ENCODE results near the gene ARMC7. TPM values are rescaled to one million over a fixed set of nuclear protein-coding genes. Genes with fewer than 3 reads are reported as not detected.

The ARMC7 gene
- total RNA-seq, 1 experiment from 2014 or later: 43.2 TPM

- DNase-seq (ENCODE audit: low read depth, low spot score): no peak
- peaks cover 15 to 46% of the 10 kb centered on the region in 2 experiments for H3K4me1 ChIP-seq (ENCODE audit: control insufficient read depth in 1 of 2, insufficient read depth in 2 of 2, low read length in 2 of 2)
- TSS peak; percentile 34 for BruUV-seq (replicated peaks)
- peaks cover 46% of the 10 kb centered on the region for H3K79me2 ChIP-seq (ENCODE audit: insufficient read depth, low read length)
- no peaks in the 10 kb centered on the region for H3K27me3 ChIP-seq (ENCODE audit: insufficient read depth, low read length)
- ChIA-PET RAD21 (ENCODE audit: low non-redundant PET in 1 of 2, low total read pairs in 2 of 2, uncharacterized antibody in 2 of 2, unreplicated experiment in 2 of 2) (interaction anchor here (0.6 to 1.0 kb wide), 6 partner anchors 20 to 122 kb away, joined by 3 to 9 read pairs (median 4); partner anchors contain the start of gene SLC16A5 (in 1 of the 2)), POLR2A (interaction anchor here (0.6 to 1.7 kb wide), 14 partner anchors 9 to 237 kb away, joined by 3 to 13 read pairs (median 5); partner anchors contain the start of genes FDXR, NT5C, NUP85 and SLC16A5), CTCF (interaction anchor here (0.8 to 2.9 kb wide), 13 partner anchors 21 to 302 kb away, joined by 3 to 14 read pairs (median 5); partner anchors contain the start of gene NT5C)
- peaks cover 0 to 17% of the 10 kb centered on the region in 2 experiments; a peak in 3 of 4 replicates for H3K36me3 ChIP-seq (ENCODE audit: control insufficient read depth in 1 of 2, insufficient read depth in 2 of 2, low read length in 2 of 2)
- peak; percentile 18 for ATAC-seq
- no peaks in the 10 kb centered on the region for H3K9me3 ChIP-seq (ENCODE audit: control insufficient read depth in 1 of 2, insufficient read depth in 1 of 2, low read depth in 1 of 2, low read length in 2 of 2)
- H3K9ac ChIP-seq (ENCODE audit: low read length): peak overlapping the region; percentile 82
- H3K9me2 ChIP-seq (ENCODE audit: insufficient read depth): no peaks in the 10 kb centered on the region
- no peaks in the 10 kb centered on the region; the same call in 1 of the 2 replicates for H4K20me1 ChIP-seq (ENCODE audit: insufficient read depth)
- H3K27ac ChIP-seq (ENCODE audit: low read depth, low read length): peak overlapping the region; percentile 72
- no peak for TF ChIP-seq EGR1 (IDR thresholded peaks at IDR 0.05; ENCODE audit: low read depth)
- TF ChIP-seq CTCF (IDR thresholded peaks at IDR 0.05 in 2 of 3, conservative IDR thresholded peaks at IDR 0.05 in 1 of 3; ENCODE audit: borderline replicate concordance in 1 of 3, insufficient read depth in 1 of 3, low read depth in 2 of 3, low read length in 2 of 3): no peak
- no peak for TF ChIP-seq SIN3A (IDR thresholded peaks at IDR 0.05; ENCODE audit: low read depth)
- TF ChIP-seq ZFX (IDR thresholded peaks at IDR 0.05): no peak
- TF ChIP-seq CBX3 (IDR thresholded peaks at IDR 0.05; ENCODE audit: low read depth): peak; percentile 52; the same call in 1 of the 2 replicates
- peak; percentile 25; the same call in 1 of the 2 replicates for TF ChIP-seq POLR2AphosphoS5 (IDR thresholded peaks at IDR 0.05; ENCODE audit: low read depth, low read length)
- peak overlapping the region; percentile 81 to 91 for H3K4me3 ChIP-seq (replicated peaks in 1 of 2; ENCODE audit: low read depth in 1 of 2, low read length in 2 of 2)
- H2AFZ ChIP-seq (ENCODE audit: low read depth, low read length, poor library complexity, severe bottlenecking): no peak overlapping the region
- intact Hi-C loops (cut with micrococcal nuclease): loop anchor here (2.0 to 10.0 kb wide), 2 partner anchors 150 to 154 kb away; partner anchors contain the start of genes GGA3 and MRPS7
- peak overlapping the region; percentile 89 for H3K4me2 ChIP-seq (ENCODE audit: low read length)
Observed at GRCh38 chr17:75110234-75110937, 617 bp downstream of the ARMC7 start.

Data from HCT116 (cell line).